Neuronal stem cell (in vitro differentiated cells): Measurements from ENCODE around the gene TPRG1.

Source experiments
- DNase-seq: peaks from one replicate; pipeline ENCODE4 v3.0.0-alpha.2; 2013; ENCODE audit warnings: low spot score
- H2AFZ ChIP-seq: one replicate; pipeline ENCODE4 v1.6.1; 2013; ENCODE audit warnings: mild to moderate bottlenecking, low read length, inconsistent platforms
- H2AK5ac ChIP-seq: 2 replicates; pipeline ENCODE4 v1.6.1; 2013; ENCODE audit warnings: low read depth, mild to moderate bottlenecking, inconsistent platforms, low read length, moderate library complexity, mixed read lengths
- H2BK120ac ChIP-seq: 2 replicates; pipeline ENCODE4 v1.6.1; 2013; ENCODE audit warnings: low read depth, mild to moderate bottlenecking, inconsistent platforms, low read length, moderate library complexity, mixed read lengths
- H2BK12ac ChIP-seq: one replicate; pipeline ENCODE4 v1.6.1; 2013; ENCODE audit warnings: low read length, inconsistent platforms
- H2BK15ac ChIP-seq: 2 replicates; pipeline ENCODE4 v1.6.1; 2013; ENCODE audit warnings: mild to moderate bottlenecking, low read length, inconsistent platforms, mixed read lengths
- H2BK5ac ChIP-seq: one replicate; pipeline ENCODE4 v1.6.1; 2013; ENCODE audit warnings: inconsistent platforms, mild to moderate bottlenecking, low read length, moderate library complexity
- H3K14ac ChIP-seq: one replicate; pipeline ENCODE4 v1.6.1; 2013; ENCODE audit warnings: low read length, inconsistent platforms
- H3K18ac ChIP-seq: 2 replicates; pipeline ENCODE4 v1.6.1; 2013; ENCODE audit warnings: low read length, inconsistent platforms
- H3K23ac ChIP-seq: 2 replicates; pipeline ENCODE4 v1.6.1; 2013; ENCODE audit warnings: low read depth, mild to moderate bottlenecking, mixed read lengths, low read length, inconsistent platforms; ENCODE audit not compliant: poor library complexity
- H3K27ac ChIP-seq: replicated peaks from 3 replicates; pipeline ENCODE4 v1.5.1; 2013; ENCODE audit warnings: low read length, inconsistent platforms
- H3K27me3 ChIP-seq, 3 experiments: 2 replicates each; pipeline ENCODE4 v1.6.1; 2013; ENCODE audit warnings: low read length in 3 of 3, mild to moderate bottlenecking in 2 of 3, inconsistent platforms in 1 of 3, low read depth in 1 of 3, mixed read lengths in 1 of 3, moderate library complexity in 1 of 3; ENCODE audit not compliant: control insufficient read depth in 3 of 3, insufficient read depth in 3 of 3
- H3K36me3 ChIP-seq, 2 donors: replicated peaks in 1 of 2; 2 replicates each; pipeline ENCODE4 v1.6.1; 2013; ENCODE audit warnings: low read length in 2 of 2; ENCODE audit not compliant: control insufficient read depth in 2 of 2, insufficient read depth in 2 of 2
- H3K4ac ChIP-seq: 2 replicates; pipeline ENCODE4 v1.6.1; 2013; ENCODE audit warnings: inconsistent platforms, mild to moderate bottlenecking, low read length, moderate library complexity
- H3K4me1 ChIP-seq, 2 donors: 1 replicate in 1 of 2; 2 replicates in 1 of 2; pipeline ENCODE4 v1.6.1; 2013; ENCODE audit warnings: low read length in 2 of 2, low read depth in 1 of 2; ENCODE audit not compliant: control insufficient read depth in 2 of 2, insufficient read depth in 1 of 2
- H3K4me2 ChIP-seq: one replicate; pipeline ENCODE4 v1.6.1; 2013; ENCODE audit warnings: mild to moderate bottlenecking, low read length, inconsistent platforms; ENCODE audit not compliant: insufficient read depth, poor library complexity, severe bottlenecking
- H3K4me3 ChIP-seq, 2 donors: 2 replicates each; pipeline ENCODE4 v1.5.1; 2013; ENCODE audit warnings: low read length in 2 of 2, mild to moderate bottlenecking in 2 of 2, inconsistent platforms in 1 of 2, moderate library complexity in 1 of 2
- H3K79me1 ChIP-seq: one replicate; pipeline ENCODE4 v1.6.1; 2013; ENCODE audit warnings: low read depth, mild to moderate bottlenecking, inconsistent platforms, low read length, moderate library complexity
- H3K9ac ChIP-seq: one replicate; pipeline ENCODE4 v1.6.1; 2013; ENCODE audit warnings: mild to moderate bottlenecking, low read depth, low read length, inconsistent platforms; ENCODE audit not compliant: poor library complexity
- H3K9me3 ChIP-seq, 2 donors: replicated peaks in 1 of 2; 2 replicates each; pipeline versions ENCODE3 to v1.6.1; 2013; ENCODE audit warnings: low read length in 2 of 2, mild to moderate bottlenecking in 2 of 2, inconsistent platforms in 1 of 2, low read depth in 1 of 2, mixed read lengths in 1 of 2, moderate library complexity in 1 of 2; ENCODE audit not compliant: control insufficient read depth in 2 of 2, insufficient read depth in 1 of 2
- H4K8ac ChIP-seq: one replicate; pipeline ENCODE4 v1.6.1; 2013; ENCODE audit warnings: low read depth, mild to moderate bottlenecking, inconsistent platforms, low read length, moderate library complexity
- H4K91ac ChIP-seq: one replicate; pipeline ENCODE4 v1.6.1; 2013; ENCODE audit warnings: low read length, low read depth, mild to moderate bottlenecking, inconsistent platforms; ENCODE audit not compliant: poor library complexity
- WGBS, 2 donors: extraction: QIAGEN DNeasy Blood & Tissue Kit; methylation state at CpG; one replicate each; pipeline ENCODE4 v1.1.7; 2013; ENCODE audit warnings: missing lambda C conversion rate in 2 of 2, mixed read lengths in 1 of 2; ENCODE audit not compliant: insufficient read length in 2 of 2, insufficient replicate concordance in 1 of 2; ENCODE audit errors: extremely low coverage in 2 of 2; 5-methylcytosine and 5-hydroxymethylcytosine counted together

Gene TPRG1

GRCh38 chr3:189288348-189289235, 116.8 kb downstream of the TPRG1 start:
- Histone ChIP-seq H3K4me1 (peaks cover 0 to 3% of the 10 kb centered on the region in 2 donors), H2AFZ (no peak overlapping the region), H2AK5ac (no peak overlapping the region), H3K4me2 (no peak overlapping the region), H3K79me1 (no peaks in the 10 kb centered on the region), H2BK15ac (no peak overlapping the region), H3K14ac (no peak overlapping the region), H2BK120ac (no peak overlapping the region), H2BK5ac (no peak overlapping the region), H2BK12ac (no peak overlapping the region), H4K91ac (no peak overlapping the region), H3K18ac (no peak overlapping the region), H3K4me3 (no peak overlapping the region), H3K27ac (no peak overlapping the region), H3K36me3 (no peaks in the 10 kb centered on the region), H3K27me3 (no peaks in the 10 kb centered on the region), H3K9ac (no peak overlapping the region), H4K8ac (no peak overlapping the region), H3K4ac (no peak overlapping the region), H3K9me3 (no peaks in the 10 kb centered on the region), H3K23ac (no peak overlapping the region)
- no CpG with 5 or more reads among the region's 7 CpGs for WGBS, 2 donors
- DNase-seq: no peak

- Histone ChIP-seq H3K4me2 (no peak overlapping the region), H3K9me3 (no peaks in the 10 kb centered on the region), H2BK15ac (no peak overlapping the region), H3K9ac (no peak overlapping the region), H3K27me3 (no peaks in the 10 kb centered on the region), H2AFZ (no peak overlapping the region), H3K4me3 (no peak overlapping the region), H3K18ac (no peak overlapping the region), H3K14ac (no peak overlapping the region), H3K27ac (no peak overlapping the region), H2BK12ac (no peak overlapping the region), H3K4me1 (peaks cover 0 to 3% of the 10 kb centered on the region in 2 donors), H3K36me3 (no peaks in the 10 kb centered on the region), H2BK5ac (no peak overlapping the region), H2BK120ac (no peak overlapping the region), H4K8ac (no peak overlapping the region), H2AK5ac (no peak overlapping the region), H3K23ac (no peak overlapping the region), H3K4ac (no peak overlapping the region), H3K79me1 (no peaks in the 10 kb centered on the region), H4K91ac (no peak overlapping the region)
- DNase-seq: no peak
- WGBS, 2 donors: no CpG with 5 or more reads among the region's 2 CpGs
Measured at GRCh38 chr3:189289251-189289650, 117.5 kb downstream of the TPRG1 start.

GRCh38 chr3:189292667-189293484, 121.1 kb downstream of the TPRG1 start:
- Histone ChIP-seq H3K18ac (no peak overlapping the region), H2AFZ (no peak overlapping the region), H3K14ac (no peak overlapping the region), H3K4me3 (no peak overlapping the region), H3K4me1 (peaks cover 0 to 3% of the 10 kb centered on the region in 2 donors), H3K4ac (no peak overlapping the region), H4K91ac (no peak overlapping the region), H2BK15ac (no peak overlapping the region), H3K9me3 (no peaks in the 10 kb centered on the region), H3K4me2 (no peak overlapping the region), H2BK5ac (no peak overlapping the region), H2BK120ac (no peak overlapping the region), H3K27me3 (no peaks in the 10 kb centered on the region), H3K79me1 (no peaks in the 10 kb centered on the region), H3K9ac (no peak overlapping the region), H2AK5ac (no peak overlapping the region), H2BK12ac (no peak overlapping the region), H4K8ac (no peak overlapping the region), H3K23ac (no peak overlapping the region), H3K36me3 (no peaks in the 10 kb centered on the region), H3K27ac (no peak overlapping the region)
- no CpG with 5 or more reads among the region's 6 CpGs for WGBS, 2 donors
- no peak for DNase-seq

- H3K4me1 ChIP-seq: peaks cover 0 to 3% of the 10 kb centered on the region in 2 donors
Measured at GRCh38 chr3:189294649-189295048, 122.9 kb downstream of the TPRG1 start.

More at GRCh38 chr3:189294649-189295048, 122.9 kb downstream of the TPRG1 start:
- Histone ChIP-seq H3K9me3 (no peaks in the 10 kb centered on the region), H2AFZ (no peak overlapping the region), H4K8ac (no peak overlapping the region), H2AK5ac (no peak overlapping the region), H3K4me2 (no peak overlapping the region), H3K18ac (no peak overlapping the region), H3K27ac (no peak overlapping the region), H3K14ac (no peak overlapping the region), H2BK120ac (no peak overlapping the region), H3K4me3 (no peak overlapping the region), H4K91ac (no peak overlapping the region), H3K36me3 (no peaks in the 10 kb centered on the region), H2BK15ac (no peak overlapping the region), H3K23ac (no peak overlapping the region), H3K79me1 (no peaks in the 10 kb centered on the region), H2BK12ac (no peak overlapping the region), H2BK5ac (no peak overlapping the region), H3K4ac (no peak overlapping the region), H3K9ac (no peak overlapping the region), H3K27me3 (no peaks in the 10 kb centered on the region)
- DNase-seq: no peak
- WGBS, 2 donors: no CpG with 5 or more reads among the region's 5 CpGs
